Breast epithelium (tissue), 3 donors: ENCODE data around the gene STOX2.

Source experiments
- POLR2A ChIP-seq: fragments of 450-650 bp; IDR thresholded peaks from one replicate; pipeline ENCODE4 v1.6.1; 2016; ENCODE audit warnings: antibody characterized with exemption, mild to moderate bottlenecking, moderate library complexity
- POLR2AphosphoS5 ChIP-seq, 3 donors: sonication (generic); formaldehyde crosslinking; IDR thresholded peaks; one replicate each; pipeline ENCODE4 v1.6.1; 2017; ENCODE audit warnings: antibody characterized with exemption in 3 of 3
- TF ChIP-seq, protein P1 (sequence below), 3 donors: fragments of 450-650 bp; IDR thresholded peaks; one replicate each; pipeline ENCODE4 v1.5.1; 2016 to 2017; ENCODE audit warnings: antibody characterized with exemption in 3 of 3, mild to moderate bottlenecking in 3 of 3, moderate library complexity in 3 of 3

DNA sequence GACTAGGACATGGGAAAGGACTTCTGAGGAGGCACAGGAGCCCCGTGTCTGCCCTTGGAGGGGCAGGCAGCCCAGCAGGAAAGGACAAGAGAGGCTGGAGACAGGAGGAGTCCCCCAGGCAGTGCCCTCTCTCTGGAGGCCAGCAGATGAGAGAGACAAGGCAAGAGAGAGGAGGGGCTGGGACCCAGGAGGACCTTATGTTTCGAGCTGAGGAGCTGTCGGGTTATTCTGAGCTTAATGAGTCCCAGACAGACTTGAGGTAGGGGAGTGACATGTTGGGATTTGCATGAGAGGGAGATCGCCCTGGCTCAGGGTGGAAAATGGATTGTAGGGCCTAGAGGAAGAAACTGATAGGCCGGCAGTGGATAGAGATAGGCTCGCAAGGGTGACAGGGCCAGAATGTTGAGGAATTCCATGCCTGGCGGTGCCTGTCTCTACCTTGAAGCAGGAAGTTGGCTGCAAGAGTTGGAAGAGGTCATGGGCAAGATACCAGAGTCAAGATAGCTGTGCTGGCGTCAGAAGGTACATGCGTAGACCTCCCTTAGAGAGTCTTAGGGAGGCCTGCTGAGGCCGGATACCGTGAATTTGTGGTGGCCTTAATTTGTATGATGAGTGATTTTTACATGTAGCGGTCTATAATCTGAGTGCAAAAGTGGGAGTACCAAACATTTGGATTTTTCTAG, 19.4 kb downstream of the STOX2 start:
- TF ChIP-seq, protein P1, sequence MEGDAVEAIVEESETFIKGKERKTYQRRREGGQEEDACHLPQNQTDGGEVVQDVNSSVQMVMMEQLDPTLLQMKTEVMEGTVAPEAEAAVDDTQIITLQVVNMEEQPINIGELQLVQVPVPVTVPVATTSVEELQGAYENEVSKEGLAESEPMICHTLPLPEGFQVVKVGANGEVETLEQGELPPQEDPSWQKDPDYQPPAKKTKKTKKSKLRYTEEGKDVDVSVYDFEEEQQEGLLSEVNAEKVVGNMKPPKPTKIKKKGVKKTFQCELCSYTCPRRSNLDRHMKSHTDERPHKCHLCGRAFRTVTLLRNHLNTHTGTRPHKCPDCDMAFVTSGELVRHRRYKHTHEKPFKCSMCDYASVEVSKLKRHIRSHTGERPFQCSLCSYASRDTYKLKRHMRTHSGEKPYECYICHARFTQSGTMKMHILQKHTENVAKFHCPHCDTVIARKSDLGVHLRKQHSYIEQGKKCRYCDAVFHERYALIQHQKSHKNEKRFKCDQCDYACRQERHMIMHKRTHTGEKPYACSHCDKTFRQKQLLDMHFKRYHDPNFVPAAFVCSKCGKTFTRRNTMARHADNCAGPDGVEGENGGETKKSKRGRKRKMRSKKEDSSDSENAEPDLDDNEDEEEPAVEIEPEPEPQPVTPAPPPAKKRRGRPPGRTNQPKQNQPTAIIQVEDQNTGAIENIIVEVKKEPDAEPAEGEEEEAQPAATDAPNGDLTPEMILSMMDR (IDR thresholded peaks at IDR 0.05) = no peak
- TF ChIP-seq POLR2A (no peak), POLR2AphosphoS5 (IDR thresholded peaks at IDR 0.05) (no peak)
